ENCODE measurements around the gene KRT86.

- TF ChIP-seq CTCF (IDR thresholded peaks at IDR 0.05): no peak
- TF ChIP-seq EZH2phosphoT487 (IDR thresholded peaks at IDR 0.05): no peak
Observed at GRCh38 chr12:52341066-52341580, 66.7 kb downstream of the KRT86 start.
